Measurements from ENCODE around the gene IL37.
"Not testable (repeated sequence)": the region's sequence is repeated elsewhere in the genome, so short reads cannot be mapped to it uniquely, and the experiment has no call there.

IL37 gene

DNA sequence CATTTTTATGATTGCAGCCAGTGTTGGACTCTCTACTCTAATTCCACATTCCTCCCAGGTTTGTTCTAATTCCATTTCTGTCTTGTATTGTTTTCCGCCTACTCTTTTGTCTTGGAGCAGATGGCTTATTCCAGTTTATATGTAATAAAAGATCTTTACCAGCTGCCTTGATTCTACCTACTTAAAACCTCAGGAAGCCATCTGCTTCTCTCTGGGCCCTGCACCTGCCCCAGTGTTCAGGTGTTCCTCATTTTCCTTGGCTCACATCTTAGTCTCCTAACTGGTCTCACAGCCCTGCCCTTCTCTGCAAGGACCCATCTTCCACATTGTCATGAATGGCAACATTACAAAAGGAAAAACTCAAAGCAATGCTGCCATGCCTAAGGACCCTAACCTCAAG, 21.0 kb upstream of the IL37 start:
- no peak for DNase-seq (ENCODE audit: low read depth, low spot score)

DNA sequence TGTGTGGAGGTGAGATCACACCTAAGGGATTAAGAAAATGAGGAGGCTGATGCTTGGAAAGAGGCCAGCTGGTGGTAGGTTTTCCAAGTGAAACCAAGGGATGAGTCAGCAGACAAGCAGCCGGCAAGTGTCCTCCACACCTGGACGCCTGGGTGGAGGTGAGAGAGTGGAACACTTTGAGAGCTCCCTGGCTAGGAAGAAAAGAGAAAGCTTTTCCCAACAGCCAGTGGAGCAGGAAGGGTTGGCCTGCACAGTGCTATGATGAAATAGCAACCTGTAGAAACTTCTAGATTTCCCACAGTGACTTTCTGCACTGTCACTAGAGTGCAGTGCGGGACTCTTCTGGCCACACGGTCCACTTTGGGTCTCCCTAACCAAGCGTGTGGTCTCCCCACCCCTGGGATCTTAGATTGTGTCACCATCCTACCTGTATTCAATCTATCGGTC, 19.6 kb upstream of the IL37 start:
- no peak for DNase-seq (ENCODE audit: low read depth, low spot score)

DNA sequence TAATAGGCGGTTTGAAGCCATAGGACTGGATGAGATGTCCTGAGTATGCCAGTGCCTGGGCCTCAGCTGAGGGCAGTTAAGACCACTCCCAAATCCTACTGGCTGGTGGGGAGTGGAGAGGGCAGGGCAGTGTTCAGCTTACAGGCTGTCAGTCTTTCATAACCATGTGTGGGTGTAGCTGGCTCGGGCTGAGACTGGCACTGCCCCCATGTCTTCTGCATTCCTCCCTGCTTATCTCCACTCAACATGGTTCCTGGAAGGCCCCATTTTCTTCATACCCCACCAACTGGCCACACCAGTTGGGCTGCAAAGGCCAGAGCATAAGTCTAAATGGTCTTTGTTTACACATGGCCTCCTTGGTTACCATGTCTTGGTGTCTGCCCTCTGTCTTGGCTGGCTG, 17.2 kb upstream of the IL37 start:
- DNase-seq (ENCODE audit: low read depth, low spot score) = no peak

DNA sequence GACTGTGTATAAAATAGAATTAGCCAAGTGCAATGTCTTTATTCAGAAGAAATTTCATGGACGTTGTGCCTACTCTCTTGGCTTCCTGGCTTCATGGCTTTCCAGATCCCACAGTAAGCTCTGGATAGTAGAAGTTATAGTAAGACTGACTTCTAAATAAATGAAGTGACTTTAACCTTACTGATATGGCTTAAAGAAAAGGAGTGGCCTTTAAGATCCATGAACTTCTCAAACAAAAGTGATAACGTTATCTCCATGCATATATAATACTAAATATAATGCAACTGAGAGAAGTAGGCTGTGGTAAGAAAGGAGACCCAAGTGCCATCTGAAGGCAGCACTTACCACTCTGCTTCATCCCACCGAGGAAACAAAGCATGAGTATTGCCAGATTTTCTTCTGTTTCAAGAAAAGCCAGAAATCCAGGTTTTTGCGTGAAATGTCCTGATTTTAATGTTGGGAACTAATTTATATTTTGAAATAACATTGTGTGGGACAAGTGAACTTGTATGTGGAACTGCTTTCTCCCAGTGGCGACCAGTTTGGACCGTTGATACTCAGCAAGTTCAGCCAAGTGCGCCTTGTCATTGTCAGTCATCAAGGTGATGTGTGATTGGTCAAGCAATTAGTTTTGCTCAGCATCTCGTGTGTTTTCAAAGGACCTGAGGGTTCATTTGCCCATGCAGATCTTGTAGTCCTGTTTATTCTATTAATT, 13.9 kb upstream of the IL37 start:
- DNase-seq (ENCODE audit: low read depth, low spot score) = no peak

GRCh38 chr2:112897624-112897978, 13.4 kb upstream of the IL37 start:
- DNase-seq (ENCODE audit: low read depth, low spot score) = no peak

DNA sequence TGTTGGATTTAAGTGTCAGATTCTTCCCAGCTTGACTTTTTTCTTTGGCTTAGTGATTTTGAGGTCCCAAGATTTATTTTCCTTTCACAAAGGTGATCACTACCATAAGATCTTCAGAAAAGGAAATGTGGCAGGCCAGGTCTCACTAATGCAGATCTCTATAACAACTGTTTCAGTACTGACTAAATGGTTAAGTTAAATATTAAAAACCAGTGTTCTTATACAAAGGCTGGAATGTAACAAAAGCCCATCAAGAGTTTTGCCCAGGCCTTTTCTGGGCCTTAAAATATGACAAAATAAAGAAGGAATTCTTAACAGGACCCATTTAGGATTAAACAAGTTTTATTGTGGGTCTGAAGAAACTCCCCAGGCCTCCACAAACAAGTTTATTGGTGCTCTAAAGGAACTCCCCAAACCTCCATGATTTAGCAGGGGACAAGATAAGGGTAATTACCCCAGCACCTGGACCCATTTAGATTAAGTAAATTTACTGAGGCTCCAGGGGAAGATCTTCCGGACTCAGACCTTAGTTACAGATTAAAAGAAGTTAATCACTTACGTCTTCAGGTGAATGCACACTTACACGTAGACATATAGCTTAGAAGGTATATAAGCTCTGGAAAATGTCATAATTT, 9.4 kb upstream of the IL37 start:
- not testable (repeated sequence) for DNase-seq (ENCODE audit: low read depth, low spot score)

- DNase-seq (ENCODE audit: low read depth, low spot score) = no peak
Measured at GRCh38 chr2:112902816-112903215, 8.1 kb upstream of the IL37 start.

DNA sequence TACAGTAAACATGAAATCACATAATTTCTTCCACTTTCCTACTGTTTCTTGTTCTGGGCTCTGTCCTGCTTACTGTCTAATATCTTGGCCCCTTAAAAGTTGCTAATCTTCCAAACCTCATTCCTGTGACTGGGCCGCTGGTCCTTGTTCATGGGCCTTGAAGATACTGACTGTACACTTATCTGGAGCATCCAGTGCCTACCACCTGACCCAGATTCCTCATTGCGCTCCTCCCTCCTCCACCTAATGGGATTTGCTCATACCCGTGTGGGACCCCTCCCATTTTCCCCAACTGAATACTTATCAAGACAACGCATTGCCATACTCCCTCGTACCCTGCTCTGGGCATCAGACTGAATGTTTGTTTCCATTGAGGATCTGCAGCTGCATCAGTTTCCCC, 6.1 kb upstream of the IL37 start:
- DNase-seq (ENCODE audit: low read depth, low spot score) = no peak

GRCh38 chr2:112906276-112906675, 4.7 kb upstream of the IL37 start:
- DNase-seq (ENCODE audit: low read depth, low spot score) = no peak

DNA sequence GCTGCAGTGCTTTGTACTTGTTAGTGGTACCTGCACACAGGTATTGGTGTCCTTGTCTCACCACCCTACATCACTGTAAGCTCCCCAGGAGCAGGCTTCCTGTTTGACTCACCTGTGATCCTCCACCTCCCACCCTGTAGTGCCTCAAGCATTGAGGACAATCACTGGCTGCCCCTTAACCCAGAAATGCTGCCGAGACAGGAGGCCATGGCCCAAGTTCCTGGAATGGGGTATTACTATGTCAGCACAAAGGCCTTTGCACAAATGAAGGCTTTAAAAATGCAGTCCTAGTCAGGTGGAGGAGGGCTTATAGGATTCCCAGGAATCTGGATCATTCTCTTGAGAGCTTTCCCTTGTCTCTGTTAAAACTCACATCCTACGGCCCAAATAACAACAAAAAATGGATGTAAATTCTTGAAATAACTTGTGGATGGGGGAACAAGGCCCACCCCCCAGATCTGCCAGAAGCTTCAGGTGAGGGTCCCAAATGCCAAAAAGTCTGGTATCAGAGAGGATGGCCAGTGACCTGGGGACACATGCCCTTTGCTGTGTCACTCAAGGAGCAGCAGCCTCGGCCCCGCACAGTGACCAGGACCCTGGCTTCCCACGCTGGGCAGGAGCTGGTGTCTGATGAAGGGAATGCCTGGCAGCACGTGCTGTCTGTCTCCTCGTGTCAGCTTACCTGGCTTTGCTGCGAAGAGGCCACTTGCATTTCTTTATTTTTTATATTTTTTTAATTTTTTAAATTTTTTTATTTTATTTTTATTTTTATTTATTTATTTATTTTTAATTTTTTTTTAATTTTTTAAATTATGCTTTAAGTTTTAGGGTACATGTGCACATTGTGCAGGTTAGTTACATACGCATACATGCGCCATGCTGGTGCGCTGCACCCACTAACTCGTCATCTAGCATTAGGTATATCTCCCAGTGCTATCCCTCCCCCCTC, 3.7 kb upstream of the IL37 start:
- DNase-seq (ENCODE audit: low read depth, low spot score) = no peak

GRCh38 chr2:112908559-112908958, 2.4 kb upstream of the IL37 start:
- not testable (repeated sequence) for DNase-seq (ENCODE audit: low read depth, low spot score)

GRCh38 chr2:112910219-112910618, 746 bp upstream of the IL37 start:
- DNase-seq (ENCODE audit: low read depth, low spot score) = no peak

- no peak for DNase-seq (ENCODE audit: low read depth, low spot score)
Measured at GRCh38 chr2:112912403-112912802, 1.4 kb downstream of the IL37 start.

- DNase-seq (ENCODE audit: low read depth, low spot score) = no peak
Measured at GRCh38 chr2:112915300-112916144, 4.6 kb downstream of the IL37 start.

- DNase-seq (ENCODE audit: low read depth, low spot score) = no peak
Measured at GRCh38 chr2:112916145-112916571, 5.2 kb downstream of the IL37 start.

- DNase-seq (ENCODE audit: low read depth, low spot score) = no peak
Measured at GRCh38 chr2:112916625-112917247, 5.8 kb downstream of the IL37 start.

- no peak for DNase-seq (ENCODE audit: low read depth, low spot score)
Measured at GRCh38 chr2:112917856-112918255, 6.9 kb downstream of the IL37 start.

DNA sequence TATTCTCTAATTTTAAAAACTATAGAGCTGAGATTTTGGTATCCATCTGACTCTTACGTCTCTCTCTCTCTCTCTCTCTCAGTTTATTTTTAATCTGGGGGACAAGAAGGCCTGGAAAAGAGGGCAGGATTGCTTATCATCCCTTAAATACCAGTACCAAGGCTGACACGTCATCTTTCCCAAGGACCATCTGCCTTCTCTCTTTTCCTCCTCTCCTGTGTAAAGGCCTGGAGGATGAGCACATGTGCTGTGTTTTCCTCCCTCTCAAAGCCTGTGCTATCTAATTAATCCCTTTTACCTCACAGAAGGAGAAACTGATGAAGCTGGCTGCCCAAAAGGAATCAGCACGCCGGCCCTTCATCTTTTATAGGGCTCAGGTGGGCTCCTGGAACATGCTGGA, 7.3 kb downstream of the IL37 start:
- no peak for DNase-seq (ENCODE audit: low read depth, low spot score)

DNA sequence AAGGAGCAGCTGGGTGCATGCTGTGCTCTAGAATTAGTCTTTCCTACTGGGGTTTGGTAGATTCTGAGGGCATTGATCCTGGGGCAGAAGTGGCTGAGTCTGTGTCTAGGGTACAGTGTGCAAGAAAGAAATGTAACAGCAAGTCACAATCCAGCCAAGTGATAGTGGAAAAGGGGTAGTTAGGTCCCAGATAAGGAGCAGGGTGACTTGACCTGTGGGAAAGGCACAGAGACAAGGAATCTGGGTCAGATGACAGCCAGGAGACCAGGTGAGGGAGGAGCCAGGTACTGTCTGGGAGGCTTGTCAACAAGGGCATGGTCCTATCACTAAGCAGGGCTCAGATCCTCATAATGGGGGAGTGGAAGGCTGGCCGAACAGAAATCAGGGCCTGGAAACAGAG, 8.1 kb downstream of the IL37 start:
- DNase-seq (ENCODE audit: low read depth, low spot score) = no peak

DNA sequence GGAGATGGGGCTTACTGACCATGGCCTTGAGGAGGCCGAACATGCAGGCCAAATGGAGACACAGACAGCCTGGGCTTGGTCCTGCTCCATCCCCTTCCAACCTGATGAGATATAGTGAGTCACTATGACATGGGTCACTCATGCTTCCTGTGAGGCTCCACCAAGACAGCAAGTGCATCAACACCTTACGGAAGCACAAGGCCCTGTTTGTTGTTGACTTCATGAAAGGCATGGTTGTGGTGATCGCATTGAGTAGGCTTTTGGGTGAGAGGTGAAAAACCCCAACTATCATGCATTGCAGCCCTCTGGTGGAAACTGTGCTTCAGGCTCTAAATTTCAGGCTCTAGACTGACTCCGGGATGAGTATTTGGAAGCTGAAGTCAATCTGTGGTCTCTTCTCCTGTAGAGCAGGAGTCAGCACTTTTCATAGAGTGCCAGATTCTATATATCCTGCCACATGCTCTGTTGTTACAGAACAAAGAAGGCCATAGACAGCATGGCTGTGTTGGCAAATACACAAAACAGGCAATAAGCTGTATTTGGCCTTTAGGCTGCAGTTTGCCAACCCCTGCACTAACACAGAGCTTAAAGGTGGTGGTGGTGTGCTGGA, 10.1 kb downstream of the IL37 start:
- no peak for DNase-seq (ENCODE audit: low read depth, low spot score)

DNA sequence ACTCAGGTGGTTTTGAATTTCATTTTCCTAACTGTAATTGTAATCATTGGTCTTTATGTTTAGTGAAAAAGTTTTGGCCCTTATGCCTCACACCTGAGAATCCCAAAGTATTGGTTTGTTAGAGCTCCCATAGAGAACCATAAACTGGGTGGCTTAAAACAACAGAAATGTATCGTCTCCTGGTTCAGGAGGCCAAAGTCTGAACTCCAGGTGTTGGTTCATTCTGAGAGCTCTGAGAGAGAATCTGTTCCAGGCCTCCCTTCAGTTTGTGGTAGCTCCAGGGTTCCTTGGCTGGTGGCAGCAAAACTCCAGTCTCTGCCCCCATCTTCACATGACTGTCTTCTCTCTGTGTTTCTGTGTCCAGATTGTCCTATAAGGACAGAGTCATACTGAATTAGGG, 11.0 kb downstream of the IL37 start:
- no peak for DNase-seq (ENCODE audit: low read depth, low spot score)

Measured in brain pericyte (primary cell).